Measurements from ENCODE around the gene CRACDL.

Gene CRACDL, protein sequence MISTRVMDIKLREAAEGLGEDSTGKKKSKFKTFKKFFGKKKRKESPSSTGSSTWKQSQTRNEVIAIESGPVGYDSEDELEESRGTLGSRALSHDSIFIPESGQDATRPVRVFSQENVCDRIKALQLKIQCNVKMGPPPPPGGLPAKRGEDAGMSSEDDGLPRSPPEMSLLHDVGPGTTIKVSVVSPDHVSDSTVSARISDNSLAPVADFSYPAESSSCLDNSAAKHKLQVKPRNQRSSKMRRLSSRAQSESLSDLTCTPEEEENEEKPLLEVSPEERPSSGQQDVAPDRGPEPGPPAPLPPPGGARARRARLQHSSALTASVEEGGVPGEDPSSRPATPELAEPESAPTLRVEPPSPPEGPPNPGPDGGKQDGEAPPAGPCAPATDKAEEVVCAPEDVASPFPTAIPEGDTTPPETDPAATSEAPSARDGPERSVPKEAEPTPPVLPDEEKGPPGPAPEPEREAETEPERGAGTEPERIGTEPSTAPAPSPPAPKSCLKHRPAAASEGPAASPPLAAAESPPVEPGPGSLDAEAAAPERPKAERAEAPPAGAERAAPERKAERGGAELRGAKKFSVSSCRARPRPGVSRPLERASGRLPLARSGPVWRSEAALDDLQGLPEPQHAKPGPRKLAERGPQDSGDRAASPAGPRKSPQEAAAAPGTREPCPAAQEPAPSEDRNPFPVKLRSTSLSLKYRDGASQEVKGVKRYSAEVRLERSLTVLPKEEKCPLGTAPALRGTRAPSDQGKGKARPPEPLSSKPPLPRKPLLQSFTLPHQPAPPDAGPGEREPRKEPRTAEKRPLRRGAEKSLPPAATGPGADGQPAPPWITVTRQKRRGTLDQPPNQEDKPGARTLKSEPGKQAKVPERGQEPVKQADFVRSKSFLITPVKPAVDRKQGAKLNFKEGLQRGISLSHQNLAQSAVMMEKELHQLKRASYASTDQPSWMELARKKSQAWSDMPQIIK

DNA sequence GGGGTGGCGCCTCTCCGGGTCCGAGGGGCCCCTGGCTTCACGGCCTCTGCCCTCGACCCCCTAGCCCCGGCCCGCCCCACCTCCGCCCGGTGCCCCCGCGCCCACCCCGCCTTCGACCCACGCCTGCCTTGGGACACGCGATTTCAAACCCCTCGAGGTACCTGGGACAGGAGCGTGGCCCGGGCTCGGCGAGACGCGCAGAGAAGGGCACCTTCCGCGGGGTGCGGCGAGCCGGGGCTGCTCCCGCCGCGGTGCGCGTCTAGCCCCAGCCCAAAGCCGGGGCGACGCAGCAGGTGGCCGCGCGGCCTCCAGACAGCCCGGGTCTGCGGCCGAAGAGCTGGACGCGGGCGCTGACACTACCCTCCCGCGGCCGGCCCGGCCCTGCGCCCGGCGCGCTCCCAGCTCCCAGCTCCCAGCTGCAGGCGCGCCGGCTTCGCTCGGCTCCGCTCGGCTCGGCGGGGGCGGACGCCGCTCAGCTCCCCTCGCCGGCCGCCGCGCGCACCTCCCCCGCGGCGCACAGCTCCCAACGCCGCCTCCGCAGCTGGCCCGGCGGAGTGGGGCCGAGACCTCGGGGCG, at the start of gene CRACDL:
CRACDL (minus strand) TSS at position 449 of the 576 bp plus-strand sequence. CDS start 89,425 bp downstream, outside the sequence.
- DNase-seq: no peak

GRCh38 chr2:98975611-98976010, 39.6 kb upstream of the CRACDL start:
- no peak for DNase-seq

DNA sequence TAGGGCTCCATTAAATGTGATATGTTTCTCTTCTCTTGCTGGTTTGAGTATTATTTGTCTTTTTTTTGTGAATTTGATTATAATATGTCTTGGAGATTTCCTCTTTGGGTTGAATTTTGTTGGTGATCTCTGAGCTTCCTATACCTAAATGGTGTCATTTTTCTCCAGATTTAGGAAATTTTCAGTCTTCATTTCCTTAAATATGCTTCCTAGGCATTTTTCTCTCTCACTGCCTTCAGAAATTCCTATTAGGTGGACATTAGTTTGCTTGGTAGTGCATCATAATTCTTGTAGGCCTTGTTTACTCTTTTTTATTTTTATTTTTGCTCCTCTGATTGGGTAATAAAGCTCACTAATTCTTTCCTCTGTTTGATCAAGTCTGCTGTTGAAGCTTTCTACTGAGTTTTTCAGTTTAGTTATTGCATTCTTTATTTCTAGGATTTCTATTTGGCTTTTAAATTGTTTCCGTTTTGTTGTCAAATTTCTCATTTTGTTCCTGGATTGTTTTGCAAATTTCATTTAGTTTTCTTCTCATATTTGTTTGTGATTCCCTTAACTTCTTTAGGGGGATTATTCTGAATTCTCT, 36.6 kb upstream of the CRACDL start:
- no peak for DNase-seq

- DNase-seq: no peak
Measured at GRCh38 chr2:98959810-98960507, 23.9 kb upstream of the CRACDL start.

DNA sequence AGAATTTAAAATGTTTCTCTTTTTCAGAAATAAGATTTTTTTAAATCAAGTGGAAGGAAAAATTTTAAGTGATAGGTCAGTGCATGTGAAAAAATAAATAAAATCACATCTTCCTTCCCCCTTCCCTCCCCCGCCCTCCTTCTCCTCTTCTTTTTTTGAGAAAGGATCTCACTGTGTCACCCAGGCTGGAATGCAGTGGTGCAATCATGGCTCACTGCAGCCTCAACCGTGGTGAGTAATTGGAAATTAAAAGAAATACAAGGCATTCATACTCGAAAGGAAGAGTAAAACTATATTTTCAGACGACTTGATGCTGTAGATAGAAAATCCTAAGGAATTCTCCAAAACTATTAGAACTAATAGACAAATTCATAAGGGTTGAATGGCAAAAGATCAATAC, 16.9 kb upstream of the CRACDL start:
- no peak for DNase-seq

- DNase-seq: no peak
Measured at GRCh38 chr2:98948956-98949739, 13.1 kb upstream of the CRACDL start.

- DNase-seq: no peak
Measured at GRCh38 chr2:98947554-98947953, 11.5 kb upstream of the CRACDL start.

DNA sequence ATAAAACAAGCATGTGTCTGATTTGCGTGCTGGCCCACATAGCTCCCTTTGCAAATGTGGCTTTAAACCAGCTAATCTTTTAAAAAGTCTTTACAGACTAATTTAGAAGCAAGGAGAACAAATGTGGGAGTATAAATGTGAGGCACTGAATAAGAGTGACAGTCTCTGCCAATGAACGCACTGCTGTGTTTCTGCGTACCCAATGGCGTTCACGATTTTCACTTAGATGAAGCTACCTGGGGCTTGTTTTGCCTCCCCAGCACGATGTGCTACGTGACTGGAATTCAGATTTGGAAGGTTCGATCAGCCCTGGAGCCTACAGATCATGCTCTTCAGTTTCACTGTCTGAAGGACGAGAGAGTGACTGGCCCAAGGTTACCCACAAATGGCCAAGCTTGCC, 10.8 kb upstream of the CRACDL start:
- no peak for DNase-seq

DNA sequence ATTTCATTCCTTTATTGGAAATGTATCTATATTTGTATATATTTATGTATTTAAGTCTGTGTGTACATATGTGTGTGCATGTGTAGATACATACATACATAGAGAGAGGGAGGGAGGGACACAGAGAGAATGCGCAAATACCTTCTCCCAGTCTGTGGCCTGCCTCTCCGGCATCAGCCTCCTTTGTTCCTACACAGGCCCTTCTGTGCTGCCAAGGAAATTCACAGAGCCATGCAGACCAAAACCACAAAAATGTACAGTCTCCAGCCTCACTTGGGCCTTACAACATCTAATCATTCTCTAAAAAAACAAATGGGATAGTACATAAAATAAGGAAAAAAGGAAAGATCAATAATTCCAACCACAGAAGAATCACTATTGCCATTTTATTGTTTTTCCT, 8.8 kb upstream of the CRACDL start:
- DNase-seq: no peak

DNA sequence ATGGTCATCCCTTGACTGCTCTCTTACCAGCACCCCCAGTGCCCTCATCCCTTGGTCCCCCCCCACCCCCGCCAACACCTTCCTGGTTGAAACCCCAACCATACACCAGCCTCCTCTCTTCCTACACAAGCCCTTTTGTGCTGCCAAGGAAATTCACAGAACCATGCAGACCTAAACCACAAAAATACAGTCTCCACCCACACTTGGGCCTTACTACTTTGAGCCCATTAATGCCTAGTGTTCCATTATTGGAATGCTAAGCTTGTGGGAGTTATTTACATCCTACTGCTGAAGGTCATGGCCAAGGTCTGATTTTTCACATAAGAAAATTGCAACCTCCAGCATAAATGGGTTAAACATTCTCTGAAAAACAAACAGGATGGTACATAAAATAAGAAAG, 4.1 kb upstream of the CRACDL start:
- DNase-seq: no peak

DNA sequence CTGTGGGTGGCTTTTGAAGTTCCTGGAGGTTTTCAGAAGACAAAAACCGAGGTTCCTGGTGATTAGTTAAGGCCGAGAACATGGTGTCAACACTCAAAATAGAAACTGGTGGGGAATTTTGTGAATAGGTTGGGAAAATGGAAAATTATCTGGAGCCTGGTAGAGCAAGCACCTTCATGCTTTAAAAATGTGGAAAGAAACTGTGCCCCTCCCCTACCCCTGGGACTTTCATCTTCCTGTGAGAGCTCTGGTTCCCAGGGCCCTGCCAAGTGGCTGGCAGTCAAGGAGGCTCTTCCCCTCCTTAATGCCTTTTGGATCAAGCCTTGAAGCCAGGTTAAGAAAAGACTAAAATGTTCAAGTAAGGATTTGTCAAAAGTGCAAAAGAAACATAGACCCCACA, 1.9 kb upstream of the CRACDL start:
- no peak for DNase-seq

GRCh38 chr2:98936353-98937351, 627 bp upstream of the CRACDL start:
- DNase-seq: no peak

GRCh38 chr2:98935111-98935770, 784 bp downstream of the CRACDL start:
- no peak for DNase-seq

DNA sequence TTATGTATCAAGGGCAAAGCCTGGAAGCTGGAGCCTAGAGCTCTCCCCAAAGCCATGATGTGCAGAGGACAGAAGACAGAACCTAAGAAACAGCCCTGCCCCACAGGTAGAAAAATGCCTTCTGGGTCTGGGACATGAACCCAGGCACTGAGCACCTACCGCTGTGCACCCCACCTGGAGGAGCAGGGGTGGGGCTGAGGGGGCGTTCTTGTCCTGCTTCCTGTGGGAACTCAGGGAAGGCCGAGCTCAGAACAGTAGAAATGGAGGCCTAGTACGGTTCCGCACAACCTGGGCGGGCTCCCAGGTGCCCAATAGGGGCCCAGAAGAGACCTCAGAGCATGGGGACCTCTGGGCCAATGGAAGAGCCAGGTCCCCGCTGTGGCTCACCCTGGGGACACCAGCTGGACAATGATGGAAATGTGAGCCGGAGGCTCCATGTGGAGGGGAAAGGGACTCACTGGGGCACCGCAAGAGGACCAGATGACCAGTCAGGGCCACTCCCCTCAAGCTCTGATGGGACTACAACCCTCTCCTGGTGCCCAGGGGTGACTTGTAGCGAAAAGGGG, 3.2 kb downstream of the CRACDL start:
- no peak for DNase-seq

- DNase-seq: no peak
Measured at GRCh38 chr2:98932164-98932563, 3.9 kb downstream of the CRACDL start.

- no peak for DNase-seq
Measured at GRCh38 chr2:98931596-98931995, 4.4 kb downstream of the CRACDL start.

- DNase-seq: no peak
Measured at GRCh38 chr2:98929920-98930319, 6.1 kb downstream of the CRACDL start.

- DNase-seq: no peak
Measured at GRCh38 chr2:98928242-98928641, 7.8 kb downstream of the CRACDL start.

GRCh38 chr2:98927027-98927426, 9.0 kb downstream of the CRACDL start:
- DNase-seq: no peak
